ENCODE data around the gene ADAMTS13.

The ADAMTS13 gene

DNA sequence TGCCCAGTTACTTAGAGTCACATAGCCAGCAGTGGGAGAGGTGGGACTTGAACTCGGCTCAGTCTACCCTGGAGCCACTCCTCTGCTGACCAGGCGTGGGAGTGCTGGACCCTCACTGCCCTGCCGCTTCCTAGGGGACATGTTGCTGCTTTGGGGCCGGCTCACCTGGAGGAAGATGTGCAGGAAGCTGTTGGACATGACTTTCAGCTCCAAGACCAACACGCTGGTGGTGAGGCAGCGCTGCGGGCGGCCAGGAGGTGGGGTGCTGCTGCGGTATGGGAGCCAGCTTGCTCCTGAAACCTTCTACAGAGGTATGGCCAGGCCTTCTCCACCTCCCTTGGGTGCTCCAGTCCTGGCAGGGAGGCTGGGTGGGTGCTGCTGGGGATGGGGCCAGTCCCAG is 34.2 kb downstream of the ADAMTS13 start:
- DNase-seq = no peak

DNA sequence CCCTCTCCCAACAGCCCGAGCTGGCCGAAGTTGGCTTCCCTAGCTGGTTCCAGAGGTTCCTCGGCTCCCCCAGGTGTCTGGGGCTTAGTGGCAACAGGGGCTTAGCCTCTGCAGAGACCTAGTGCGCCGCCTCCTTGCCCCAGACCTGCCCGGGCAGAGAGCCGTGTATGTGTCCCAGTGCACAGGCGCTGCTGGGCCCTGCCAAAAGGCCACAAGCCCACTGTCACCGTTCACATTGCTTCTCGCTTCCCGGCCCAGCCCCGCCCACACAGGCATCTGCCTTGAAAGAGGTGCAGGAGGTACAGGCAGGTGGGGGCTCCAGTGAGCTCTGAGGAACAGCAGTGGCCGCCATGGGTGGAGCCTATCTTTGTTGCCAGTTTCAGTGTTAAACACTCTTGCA is 35.1 kb downstream of the ADAMTS13 start:
- DNase-seq = no peak

DNA sequence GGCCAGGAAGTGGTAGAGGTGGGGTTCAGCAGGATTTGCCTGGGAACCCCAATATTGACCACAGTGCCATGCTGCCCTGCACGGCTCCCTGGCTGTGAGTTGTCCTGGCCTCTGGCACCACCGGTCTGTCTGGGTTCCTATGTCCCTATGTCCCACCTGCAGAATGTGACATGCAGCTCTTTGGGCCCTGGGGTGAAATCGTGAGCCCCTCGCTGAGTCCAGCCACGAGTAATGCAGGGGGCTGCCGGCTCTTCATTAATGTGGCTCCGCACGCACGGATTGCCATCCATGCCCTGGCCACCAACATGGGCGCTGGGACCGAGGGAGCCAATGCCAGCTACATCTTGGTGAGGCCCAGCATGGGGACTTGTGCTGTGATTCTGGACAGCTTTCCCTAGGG is 35.6 kb downstream of the ADAMTS13 start:
- DNase-seq = no peak

DNA sequence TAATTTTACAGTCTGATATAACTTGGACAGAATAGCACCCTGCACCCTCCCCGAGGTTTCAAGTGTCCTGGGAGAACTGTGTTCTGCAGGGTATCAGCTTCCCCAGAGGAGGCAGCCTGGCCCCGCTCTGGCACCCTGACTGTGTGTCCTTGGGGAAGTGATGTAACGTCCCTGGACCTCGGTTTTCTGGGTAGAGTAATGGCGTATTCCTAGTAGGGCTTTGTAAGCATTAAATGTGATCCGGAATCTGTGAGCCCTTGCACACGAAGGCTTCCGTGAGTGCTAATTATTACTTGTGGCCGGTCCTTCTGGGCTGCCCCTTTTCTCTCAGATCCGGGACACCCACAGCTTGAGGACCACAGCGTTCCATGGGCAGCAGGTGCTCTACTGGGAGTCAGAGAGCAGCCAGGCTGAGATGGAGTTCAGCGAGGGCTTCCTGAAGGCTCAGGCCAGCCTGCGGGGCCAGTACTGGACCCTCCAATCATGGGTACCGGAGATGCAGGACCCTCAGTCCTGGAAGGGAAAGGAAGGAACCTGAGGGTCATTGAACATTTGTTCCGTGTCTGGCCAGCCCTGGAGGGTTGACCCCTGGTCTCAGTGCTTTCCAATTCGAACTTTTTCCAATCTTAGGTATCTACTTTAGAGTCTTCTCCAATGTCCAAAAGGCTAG is 36.6 kb downstream of the ADAMTS13 start:
- no peak for DNase-seq

DNA sequence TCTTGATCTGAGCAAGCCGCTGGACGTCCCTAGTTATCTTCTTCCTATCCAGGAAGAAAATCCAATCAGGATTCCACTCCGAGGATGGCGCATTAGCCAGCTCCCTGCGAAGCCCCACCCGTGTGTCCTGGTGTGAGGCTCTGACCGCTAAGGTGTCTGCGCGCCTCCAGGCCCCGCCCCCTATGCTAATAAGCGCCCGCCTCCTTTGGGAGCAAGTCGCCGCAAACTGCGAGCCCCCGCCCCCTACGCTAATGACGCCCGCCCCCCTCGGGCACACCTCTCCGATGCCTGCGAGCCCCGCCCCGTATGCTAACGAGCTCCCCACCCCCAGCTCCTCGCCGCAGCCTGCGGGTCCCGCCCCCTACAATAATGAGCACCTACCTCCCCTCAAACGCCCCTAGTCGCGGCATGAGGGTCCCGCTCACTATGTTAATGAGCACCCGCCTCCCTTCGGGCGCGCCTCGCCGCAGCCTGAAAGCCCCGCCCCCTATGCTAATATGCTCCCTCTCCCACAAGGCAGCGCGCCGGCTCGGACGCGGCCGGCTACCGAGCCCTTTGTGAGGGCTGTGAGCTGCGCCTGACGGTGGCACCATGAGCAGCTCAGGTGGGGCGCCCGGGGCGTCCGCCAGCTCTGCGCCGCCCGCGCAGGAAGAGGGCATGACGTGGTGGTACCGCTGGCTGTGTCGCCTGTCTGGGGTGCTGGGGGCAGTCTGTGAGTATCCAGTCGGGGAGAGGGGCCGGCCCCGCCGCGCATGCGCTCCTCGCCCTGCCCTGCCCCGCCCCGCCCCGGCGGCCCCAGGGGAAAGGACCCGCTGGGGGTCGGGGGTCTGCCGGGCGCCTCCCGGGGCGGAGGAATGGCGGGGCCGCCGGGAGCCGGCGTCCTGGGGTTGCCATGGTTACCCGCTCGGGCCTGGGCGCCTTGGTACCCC is 37.6 kb downstream of the ADAMTS13 start, which contains the start of gene CACFD1:
CACFD1 (plus strand) TSS at position 503 of the 929 bp plus-strand sequence; CDS start at position 592, 89 bp downstream.
- DNase-seq = peak; percentile 95

DNA sequence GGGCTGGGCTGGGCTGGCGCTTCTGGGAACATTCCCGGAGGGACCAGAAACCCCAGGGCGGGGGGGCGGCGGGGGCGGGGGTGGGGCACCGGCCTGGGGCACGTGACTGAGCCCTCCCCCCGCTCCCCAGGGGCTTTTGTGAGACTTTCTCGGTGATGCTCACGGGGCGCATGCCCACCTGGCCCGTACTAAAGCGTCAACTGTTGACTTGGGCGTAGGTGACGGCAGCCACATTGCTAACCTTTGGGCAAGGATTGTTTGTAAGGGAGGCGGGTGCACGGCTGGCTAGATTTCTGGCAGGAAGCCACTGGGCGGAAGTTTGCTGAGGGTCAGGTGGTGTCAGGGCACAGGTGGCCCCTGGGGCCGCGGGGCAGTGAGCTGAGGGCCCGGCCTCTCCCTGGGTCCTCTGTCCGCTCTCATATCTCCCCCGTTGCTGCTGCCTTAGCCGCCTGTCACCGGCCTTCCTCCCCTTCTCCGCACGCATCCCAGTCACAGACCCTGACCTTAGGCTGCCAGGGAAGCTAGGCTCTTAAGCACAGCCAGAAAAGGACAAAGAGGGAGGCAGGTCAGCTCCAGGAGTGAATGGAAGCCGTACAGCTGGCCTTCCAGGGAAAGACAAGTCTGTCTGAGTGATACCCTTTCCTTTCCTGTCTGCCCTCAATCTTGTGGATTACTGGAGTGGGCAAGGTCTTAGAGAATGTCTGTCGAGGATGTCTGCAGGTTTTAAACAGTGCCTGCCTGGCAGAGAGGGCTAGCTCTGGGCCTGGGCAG is 38.4 kb downstream of the ADAMTS13 start:
- DNase-seq = peak in 1 of 2 donors; percentile 14

DNA sequence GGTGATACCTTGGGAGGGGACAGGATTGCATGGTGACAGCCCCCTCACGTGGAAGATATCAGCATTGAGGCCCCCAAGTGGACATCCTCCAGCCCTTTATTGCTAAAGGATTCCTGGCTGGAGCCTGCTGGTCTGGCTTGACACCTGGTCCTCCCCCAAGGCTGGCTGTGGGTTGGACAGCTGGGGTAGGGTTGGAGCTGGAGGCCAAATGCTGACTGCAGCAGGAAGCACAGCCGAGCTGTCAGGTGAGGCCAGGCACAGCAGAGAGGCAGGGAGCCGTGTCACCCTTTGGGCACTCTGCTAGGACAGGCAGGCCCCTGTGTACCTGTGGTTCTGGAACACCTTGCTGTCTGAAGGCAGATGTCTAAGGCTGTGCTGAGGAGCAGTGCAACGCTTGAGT is 39.8 kb downstream of the ADAMTS13 start:
- DNase-seq = no peak

DNA sequence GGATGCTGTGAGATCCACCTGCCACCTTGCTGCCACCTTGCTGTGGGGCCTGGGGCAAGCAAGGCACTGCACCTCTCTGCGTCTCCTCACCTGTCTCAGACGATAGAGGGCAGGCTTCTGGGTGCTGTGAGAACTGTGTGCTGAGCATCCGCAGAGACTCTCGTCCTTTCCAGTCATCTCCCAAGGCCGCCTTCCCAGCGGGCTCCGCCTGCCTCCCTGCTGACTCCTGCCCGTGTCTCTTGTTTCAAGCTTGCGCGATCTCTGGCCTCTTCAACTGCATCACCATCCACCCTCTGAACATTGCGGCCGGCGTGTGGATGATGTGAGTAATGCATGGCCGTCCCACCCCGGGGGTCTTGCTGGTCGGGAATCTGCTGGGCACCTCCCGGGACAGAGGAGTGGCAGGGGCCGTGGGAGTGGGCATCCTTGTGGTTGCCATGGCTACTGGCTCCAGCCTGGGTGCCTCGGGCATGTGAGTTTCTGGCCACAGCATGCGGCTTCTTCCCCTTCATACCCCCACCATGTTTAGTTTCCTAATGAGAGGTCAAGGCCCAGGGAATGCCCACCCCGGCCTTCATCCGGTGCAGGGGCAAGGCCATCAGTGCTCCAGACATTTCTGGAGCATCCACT is 41.2 kb downstream of the ADAMTS13 start:
- no peak for DNase-seq

DNA sequence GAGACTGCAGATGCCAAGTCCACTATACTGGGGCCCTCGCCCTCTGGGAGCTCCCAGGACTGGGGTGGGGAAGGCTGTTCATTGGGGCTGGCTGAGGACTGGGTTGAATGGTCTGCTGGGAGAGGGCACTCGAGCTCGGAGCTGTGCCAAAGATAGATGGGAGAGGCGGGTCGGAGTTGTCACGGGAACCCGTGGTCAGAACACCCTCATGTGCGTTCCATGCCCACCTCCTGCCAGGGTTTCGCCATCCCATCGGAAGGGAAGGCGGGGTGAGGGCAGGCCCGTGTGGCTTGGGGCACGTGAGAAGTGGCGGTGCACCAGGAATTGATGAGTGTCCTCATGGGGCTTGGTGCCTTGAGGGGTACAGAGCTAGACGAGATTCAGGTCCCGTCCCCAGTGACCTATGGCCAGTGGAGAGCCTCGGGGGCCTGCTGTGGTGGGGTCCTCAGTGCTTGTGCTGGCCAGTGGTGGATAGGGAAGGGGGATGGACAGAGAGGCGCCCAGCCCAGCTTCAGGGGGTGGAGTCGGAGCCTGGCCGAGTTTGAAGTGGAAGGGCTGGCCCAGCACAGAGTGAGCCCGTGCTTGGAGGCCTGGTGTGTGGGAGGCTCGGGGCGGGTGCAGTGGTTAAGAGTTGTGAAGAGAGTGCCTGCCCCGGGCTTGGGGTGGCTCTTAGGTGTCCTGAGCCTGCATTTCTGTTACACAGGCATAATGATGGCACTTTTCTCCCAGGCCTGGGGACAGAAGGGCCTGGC is 41.9 kb downstream of the ADAMTS13 start:
- no peak for DNase-seq

DNA sequence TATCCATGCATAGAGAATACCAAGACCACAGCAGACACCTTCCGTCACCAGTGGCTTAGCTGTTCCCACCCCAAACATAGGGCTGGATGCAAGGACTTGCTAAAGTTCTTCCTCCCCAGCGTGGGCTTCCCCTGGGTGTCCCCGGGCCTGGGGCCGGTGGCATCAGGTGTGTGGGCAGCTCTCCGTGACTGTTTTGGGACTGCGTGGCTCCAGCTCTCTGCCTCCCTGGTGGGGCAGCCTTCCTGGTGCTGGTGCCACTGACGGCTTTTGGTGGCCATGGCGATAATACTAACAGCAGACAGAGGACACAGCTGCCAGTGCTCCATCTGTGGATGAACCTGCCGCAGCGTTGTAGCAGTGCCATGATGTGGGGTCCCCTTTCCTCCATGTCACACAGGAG is 42.5 kb downstream of the ADAMTS13 start:
- DNase-seq = no peak

DNA sequence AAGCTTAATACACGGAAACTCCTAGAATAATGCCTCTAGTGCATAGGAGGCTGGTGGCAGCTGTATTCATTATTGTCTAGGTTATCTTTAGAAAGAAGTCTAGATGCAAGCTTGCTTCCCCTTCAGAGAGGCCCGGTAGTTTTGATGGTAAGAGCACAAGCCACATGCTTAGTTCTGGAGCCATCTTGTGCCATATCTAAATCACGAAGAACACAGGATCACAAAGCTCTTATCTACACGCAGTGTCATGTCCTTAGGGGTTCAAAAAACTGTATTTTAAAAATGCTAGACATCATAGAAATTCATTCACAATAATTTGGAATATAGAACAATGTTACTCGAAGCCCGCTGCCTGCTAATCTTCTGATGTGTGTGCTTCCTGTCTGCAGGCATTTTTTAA is 43.8 kb downstream of the ADAMTS13 start:
- DNase-seq = no peak

DNA sequence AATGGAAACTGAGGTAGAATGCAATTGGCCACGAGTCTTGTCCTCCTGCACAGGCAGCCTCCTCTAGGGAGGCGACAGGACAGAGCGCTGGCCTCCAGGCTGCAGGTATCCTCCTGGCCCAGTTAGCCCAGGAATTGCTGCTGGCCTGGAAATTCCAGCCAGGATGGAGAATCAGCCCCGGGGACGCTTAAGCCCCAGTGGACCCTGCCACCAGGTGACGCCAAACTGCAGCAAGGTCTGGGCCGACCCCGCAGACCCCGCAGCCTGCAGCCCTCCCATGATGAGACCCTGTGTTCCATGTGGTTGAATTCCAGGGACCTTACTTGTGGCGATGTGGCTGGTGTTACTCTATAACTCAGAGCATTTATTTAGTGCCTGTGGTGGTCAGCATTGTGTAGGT is 44.9 kb downstream of the ADAMTS13 start:
- DNase-seq = no peak

DNA sequence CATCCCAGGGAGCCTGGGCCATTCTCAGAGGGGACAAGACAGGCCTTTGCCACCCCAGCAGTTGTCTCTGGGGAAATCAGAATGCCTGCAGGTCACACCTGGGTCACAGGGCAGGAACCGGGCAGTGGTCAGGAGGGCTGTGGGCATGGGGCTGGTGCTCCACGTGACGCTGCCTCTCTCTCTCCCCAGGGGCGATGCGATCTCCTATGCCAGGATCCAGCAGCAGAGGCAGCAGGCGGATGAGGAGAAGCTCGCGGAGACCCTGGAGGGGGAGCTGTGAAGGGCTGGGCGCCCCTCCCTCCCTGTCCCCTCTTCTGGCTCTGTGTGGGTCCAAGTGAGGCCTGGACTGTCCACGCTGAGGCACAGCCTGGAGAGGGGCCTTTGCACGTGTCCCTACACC is 46.2 kb downstream of the ADAMTS13 start:
- no peak for DNase-seq

DNA sequence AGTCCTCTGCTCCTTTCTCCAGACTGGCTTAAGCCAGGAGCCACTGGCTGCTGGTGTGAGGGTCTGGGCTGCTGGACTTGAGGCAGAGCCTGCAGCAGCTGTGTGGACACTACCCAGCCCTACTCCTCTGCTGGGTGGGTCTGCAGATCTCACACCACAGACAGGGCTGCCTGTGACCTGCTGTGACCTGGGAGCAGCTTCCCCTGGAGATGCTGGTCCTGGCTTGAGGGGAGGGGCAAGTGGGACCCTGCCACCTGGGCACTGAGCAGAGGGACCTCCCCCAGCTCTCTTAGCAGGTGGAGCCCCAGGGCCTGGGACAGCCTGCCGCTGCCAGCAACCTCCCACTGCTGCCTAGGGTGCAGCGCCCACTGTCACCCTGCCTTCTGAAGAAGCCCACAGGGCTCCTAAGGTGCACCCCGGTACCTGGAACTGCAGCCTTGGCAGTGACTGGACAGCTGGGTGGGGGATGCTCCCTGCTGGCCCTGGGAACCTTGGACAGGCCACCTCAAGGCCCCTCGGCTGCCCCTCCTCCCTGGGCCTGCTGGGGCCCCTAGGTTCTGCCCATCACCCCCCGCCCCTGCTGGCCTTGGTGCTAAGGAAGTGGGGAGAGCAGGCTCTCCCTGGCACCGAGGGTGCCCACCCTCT is 46.7 kb downstream of the ADAMTS13 start:
- DNase-seq = no peak

DNA sequence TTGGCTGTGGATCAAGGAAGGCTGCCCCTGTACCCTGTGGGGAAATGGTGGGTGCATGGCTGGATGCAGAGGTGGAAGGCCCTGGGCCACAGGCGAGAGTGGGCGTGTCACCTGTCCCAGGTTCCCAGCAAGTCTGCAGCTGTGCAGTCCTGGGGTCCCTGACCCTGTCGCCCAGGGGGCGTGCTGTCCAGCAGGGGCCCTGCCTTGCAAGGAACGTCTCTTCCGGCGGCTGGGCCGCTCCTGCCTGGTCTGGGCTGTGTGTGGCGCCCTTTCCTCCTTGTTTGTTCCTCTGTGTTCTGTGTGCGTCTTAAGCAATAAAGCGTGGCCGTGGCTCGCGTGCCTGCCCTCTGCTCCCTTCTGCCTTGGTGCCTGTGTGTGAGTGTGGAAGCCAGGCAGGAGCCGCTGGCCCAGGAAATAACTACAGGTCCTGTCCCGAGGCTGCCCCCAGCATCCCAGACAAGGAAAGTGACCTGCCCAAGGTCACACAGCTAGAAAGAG is 48.3 kb downstream of the ADAMTS13 start:
- DNase-seq = no peak

DNA sequence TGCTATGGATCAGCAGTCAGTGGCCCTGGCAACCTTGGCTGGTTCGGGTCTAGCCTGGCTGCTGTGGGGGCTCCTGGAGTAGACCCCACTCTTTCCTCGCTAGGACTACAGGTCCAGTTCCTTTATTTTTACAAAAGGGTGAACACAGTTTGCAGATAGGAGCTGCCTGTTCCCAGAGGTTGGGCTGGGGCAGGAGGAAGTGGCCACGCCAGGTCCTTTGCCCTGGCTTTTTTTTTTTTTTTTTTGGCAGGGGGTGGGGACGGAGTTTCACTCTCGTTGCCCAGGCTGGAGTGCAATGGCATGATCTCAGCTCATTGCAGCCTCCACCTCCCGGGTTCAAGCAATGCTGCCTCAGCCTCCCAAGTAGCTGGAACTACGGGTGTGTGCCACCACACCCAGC is 48.8 kb downstream of the ADAMTS13 start:
- no peak for DNase-seq

DNA sequence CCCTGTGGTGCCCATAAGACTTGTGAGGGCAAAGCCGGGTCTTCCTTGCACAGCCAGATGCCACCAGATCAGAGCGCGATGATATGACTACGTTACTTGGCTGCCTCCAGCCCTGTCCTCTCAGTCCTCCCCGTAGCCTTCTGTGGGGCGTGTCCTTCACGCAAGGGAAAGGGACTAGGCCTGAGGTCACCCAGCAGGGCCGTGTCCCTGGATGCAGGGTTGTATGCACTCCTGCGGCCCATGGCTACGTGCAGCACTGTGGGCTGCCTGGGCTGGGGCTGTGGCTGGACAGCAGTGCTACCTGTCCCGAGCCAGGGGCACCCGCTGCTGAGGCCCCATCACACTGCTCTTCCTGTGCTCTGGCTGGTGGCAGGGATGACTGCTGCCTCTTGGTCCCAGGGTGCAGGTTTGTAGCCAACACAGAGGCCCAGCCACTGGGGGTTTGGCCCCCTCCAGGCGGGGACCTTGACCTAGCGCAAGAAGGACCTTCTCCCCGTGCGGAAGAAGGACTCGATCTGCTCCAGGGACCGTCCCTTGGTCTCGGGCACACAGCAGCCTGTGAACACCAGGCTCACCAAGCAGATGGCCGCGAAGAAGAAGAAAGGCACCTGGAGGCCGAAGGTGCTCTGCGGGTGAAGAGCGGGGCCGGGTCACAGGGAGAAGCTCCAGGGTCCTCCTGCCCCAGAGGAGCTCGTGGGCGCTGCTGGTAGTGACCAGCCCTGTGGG is 49.5 kb downstream of the ADAMTS13 start:
- no peak for DNase-seq

DNA sequence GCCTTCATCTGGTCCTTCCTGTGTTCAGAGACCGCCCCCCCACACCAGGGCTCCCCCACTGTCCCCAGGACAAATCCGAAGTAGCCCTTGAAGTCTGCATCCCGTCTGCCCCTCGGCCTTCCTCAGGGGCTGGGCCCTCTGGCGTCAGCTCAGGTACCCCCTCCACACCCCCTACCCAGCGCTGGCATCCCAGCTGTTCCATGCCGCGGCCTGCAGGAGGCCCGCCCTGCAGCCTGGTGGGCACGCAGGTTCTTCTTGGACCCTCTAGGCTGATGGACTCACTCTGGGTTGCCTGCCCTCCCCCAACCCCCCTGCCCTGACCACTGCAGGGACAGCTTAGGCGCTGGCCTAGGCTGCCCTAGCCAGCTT is 50.1 kb downstream of the ADAMTS13 start:
- no peak for DNase-seq

DNA sequence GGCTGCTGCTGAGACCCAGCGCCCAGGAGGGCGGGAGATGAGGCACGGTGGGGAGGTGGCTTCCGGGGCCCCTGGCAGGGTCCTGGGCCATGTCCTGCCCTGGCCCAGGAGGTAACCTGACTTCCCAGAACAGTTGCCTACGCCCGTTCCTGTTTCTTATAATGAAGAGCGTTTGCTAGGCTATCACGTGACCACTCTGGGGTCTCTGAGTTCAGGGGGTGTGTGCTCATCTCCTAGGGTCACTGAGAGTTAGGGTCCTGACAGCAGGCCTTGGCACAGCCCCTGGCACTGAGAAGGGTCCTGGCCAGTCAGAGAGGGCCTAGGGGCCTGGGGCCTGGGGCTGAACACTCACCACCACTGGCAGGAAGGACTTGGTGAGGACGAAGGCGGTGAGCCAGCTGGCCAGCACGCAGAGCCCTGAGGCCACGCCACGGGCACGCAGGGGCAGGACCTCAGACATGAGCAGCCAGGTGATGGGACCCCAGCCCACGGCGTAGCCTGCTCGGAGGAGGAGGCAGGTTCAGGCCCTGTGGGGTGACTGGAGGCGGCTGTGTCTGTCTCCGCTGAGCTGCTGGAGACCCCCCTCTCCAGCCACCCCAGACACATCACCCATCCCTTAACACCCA is 50.7 kb downstream of the ADAMTS13 start:
- DNase-seq = no peak

DNA sequence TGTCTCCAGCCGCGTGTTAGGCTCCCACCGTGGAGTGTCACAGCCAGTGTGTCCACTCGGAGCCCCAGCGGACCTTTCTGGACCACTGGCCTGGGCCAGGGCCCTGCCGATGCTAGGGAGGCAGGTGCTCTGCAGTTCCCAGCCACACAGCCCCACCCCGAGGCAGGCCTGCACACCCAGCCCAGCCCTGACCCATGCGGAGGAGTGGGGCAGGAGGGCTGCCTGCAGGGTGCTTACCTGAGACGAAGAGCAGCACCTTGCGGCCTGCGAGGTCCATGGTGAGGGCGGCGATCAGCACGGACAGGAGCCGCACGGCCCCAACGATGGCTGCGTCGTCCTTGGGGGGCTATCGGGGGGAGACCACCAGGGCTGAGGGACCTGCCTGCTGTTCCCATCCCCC is 51.6 kb downstream of the ADAMTS13 start:
- no peak for DNase-seq

Data from stimulated activated CD4-positive, alpha-beta T cell treated with anti-CD3 and anti-CD28 coated beads, Interleukin-2, amount 100 ng/mL, for 24 hours (primary cell).